ENCODE data around the gene ZBED6.
A peak's percentile ranks its signal among the peaks of the same experiment; 100 is the strongest.
"Not testable (repeated sequence)": the region's sequence is repeated elsewhere in the genome, so short reads cannot be mapped to it uniquely, and the experiment has no call there.

ZBED6 gene

DNA sequence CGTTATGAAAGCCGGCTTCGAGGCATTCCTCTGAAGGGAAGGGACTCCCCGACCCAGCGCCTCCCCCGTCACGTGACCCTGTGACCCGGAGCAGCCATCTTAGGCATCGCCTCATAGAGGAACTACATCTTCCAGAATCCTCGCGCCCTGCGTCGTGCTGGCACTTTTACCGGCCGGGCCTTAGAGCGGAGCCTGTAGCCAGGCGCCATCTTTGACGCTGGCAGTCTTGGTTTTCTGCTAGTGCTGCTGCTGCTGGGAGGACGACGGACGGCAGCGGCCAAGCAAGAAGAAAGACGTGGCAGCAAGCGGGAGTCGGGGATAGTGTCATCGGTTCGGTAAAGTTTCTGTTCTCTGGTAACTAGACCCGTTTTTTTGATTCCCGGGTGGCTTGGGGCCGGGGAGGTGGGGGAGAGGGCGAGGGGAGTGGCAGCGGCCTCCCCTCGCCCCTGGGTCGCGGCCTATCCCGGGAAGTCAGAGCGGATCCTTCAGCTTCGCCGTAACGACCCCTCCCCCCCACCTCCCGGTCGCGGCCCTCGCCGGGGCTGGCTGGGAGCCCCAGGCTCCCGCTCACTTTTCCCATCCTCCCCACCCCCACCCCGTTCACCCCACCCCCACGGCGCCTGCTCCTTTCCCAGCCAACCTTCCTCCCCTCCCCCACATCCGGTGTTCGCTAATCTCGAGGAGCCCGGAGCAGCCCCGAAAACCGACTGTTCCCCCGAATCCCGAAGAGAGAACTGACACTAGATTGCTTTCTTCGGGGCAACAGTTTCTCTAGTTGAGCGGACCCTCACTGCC, at the start of gene ZBED6, which contains the start of gene ZC3H11A:
Gene ZBED6 (plus strand): TSS at position 183 of the 795 bp plus-strand sequence. CDS start 1,900 bp downstream, outside the sequence.
Gene ZC3H11A (plus strand): TSS at position 183 of the 795 bp plus-strand sequence. CDS start 21,448 bp downstream, outside the sequence.
- DNase-seq = peak; percentile 99

DNA sequence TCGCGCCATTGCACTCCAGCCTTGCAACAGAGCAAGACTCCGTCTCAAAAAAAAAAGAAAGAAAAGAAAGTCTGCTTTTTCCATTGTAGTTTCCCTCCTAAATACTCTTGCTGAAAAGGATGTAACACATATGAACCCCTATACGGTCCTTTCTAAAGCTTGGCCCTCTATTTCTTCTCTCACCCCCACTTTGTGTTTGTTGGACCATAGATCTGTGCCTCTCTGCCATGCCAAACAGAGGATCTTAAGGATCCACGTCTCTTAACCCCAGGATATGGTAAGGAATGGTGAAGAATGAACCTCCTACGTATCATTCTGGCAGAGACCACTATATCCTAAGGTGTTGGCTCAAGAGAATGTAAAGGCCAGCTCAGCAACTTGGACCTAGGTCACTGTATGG, 49.1 kb upstream of the ZBED6 start:
- no peak for DNase-seq

DNA sequence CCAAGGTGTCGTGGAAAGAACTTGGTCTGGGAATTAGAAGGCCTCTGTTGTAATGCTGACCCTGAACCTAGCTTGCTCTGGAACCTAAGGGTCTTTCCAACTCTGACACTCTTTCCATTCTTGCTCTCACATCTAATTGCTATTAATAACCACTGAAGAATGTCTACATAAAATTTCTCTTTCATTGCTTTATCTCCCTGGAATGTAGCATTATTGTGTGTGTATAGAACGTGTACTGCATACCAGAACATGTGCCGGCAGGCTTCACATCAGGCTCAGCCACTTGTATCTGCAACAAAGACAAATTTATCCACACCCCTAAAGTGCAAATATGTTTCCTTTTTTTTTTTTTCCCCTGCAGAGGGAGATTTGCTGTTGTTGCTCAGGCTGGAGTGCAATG, 44.4 kb upstream of the ZBED6 start:
- DNase-seq = no peak

- not testable (repeated sequence) for DNase-seq
Measured at GRCh38 chr1:203751618-203752361, 43.6 kb upstream of the ZBED6 start.

GRCh38 chr1:203754455-203754864, 41.0 kb upstream of the ZBED6 start:
- DNase-seq = no peak

DNA sequence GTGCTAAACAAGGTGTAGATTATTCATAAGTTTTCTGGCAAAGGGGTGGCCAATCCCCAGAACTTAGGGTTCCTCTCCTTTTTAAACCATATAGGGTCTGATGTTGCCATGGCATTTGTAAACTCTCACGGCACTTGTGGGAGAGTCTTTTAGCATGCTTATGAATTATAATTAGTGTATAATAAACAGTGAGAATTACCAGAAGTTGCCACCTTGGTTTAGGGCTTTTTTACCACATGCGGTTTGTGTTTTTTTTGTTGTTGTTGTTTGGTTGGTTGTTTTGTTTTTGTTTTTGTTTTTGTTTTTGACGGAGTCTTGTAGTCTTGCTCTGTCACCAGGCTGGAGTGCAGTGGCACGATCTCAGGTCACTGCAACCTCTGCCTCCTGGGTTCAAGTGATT, 39.4 kb upstream of the ZBED6 start:
- DNase-seq = no peak

DNA sequence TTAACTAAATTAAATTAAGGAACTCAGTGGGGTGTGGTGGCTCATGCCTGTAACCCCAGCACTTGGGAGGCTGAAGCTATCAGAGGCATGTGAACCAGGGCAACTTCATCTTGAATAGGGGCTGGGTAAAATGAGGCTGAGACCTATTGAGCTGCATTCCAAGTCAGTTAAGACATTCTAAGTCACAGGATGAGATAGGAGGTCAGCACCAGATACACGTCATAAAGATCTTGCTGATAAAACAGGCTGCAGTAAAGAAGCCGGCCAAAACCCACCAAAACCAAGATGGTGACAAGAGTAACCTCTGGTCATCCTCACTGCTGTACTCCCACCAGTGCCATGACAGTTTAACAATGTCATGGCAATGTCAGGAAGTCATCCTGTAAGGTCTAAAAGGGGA, 36.7 kb upstream of the ZBED6 start:
- not testable (repeated sequence) for DNase-seq

DNA sequence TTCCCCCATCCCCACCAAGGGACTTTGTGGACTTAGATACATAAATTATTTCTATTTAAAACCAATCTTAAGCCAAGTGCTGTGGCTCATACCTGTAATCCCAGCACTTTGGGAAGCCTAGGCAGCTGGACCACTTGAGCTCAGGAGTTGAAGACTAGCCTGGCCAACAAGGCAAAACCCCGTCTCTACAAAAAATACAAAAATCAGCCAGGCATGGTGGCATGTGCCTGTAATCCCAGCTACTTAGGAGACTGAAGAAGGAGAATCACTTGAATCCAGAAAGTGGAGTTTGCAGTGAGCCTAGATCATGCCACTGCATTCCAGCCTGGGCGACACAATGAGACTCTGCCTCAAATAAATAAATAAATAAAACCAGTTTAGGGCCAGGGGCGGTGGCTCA, 34.9 kb upstream of the ZBED6 start:
- DNase-seq = no peak

DNA sequence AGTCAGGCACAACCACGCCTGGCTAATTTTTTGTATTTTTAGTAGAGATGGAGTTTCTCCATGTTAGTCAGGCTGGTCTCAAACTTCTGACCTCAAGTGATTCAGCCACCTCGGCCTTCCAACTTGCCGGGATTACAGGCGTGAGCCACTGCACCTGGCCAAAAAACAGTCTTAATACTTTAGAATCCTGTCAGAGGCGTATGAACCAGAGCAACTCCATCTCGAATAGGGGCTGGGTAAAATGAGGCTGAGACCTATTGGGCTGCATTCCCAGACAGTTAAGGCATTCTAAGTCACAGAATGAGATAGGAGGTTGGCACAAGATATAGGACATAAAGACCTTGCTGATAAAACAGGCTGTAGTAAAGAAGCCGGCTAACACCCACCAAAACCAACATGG, 33.5 kb upstream of the ZBED6 start:
- not testable (repeated sequence) for DNase-seq

GRCh38 chr1:203763505-203763904, 31.9 kb upstream of the ZBED6 start:
- DNase-seq = no peak

GRCh38 chr1:203764105-203765028, 31.1 kb upstream of the ZBED6 start:
- no peak for DNase-seq

DNA sequence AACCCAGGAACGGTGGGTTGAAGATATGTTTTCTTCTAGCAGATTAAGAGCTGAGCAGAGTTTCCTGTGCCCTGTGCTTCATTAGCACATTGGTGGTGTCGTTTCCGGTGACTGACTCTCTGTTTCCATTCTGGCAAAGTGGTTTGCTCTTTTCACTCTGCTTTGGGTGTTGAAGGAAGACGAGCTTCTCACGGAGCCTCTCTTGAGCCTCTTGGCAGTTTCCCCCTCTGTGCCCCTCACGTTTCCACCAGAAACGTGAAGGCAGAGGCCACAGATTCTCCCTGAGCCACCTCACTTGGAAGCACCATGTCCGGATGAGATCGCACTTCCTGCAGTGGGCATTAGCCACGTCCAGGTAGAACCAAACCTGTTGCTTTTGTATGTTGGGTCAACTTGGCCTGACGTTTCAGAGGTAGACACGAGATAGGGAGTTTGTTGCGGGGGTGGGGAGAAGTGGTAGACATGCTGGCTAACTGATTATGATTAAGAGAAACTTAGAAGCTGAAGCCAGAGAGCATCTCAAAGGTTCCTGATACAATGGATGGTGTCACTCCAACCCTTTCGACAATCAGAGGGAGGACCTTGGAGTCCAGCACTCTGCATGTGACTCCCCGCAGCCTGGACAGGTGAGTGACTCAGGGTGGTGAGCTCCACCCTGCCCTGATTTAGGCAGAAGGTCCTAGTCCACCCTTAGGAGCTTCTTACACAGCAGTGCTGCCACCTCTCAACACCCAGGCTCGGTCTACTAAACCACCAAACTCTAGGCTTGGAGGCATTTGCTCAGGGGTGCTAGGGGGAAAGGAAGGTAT, 30.2 kb upstream of the ZBED6 start, which contains the start of gene LAX1:
Gene LAX1 (plus strand): TSS at position 155 of the 809 bp plus-strand sequence. CDS start 383 bp downstream, at position 538.
- DNase-seq = no peak

- DNase-seq = no peak
Measured at GRCh38 chr1:203768256-203768655, 27.2 kb upstream of the ZBED6 start.

- peak; percentile 90 for DNase-seq
Measured at GRCh38 chr1:203769505-203770343, 25.7 kb upstream of the ZBED6 start.

DNA sequence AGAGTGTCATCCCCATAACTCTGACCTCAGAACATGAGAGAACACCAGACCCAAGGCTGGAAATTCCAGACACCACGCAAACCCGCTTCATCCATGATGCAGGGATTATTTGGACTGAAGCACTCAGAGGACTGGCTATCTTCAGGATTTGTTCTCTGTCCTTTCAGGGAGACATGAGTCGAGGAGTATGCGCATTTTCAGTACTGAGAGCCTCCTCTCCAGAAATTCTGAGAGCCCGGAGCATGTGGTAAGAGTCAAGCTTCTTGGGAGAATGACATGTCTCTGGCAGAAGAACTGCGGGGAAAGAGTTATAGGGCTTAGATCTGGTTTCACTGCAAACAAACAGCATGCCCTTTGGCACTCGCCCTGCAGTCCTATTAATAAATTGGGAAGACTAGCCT, 23.5 kb upstream of the ZBED6 start:
- no peak for DNase-seq

DNA sequence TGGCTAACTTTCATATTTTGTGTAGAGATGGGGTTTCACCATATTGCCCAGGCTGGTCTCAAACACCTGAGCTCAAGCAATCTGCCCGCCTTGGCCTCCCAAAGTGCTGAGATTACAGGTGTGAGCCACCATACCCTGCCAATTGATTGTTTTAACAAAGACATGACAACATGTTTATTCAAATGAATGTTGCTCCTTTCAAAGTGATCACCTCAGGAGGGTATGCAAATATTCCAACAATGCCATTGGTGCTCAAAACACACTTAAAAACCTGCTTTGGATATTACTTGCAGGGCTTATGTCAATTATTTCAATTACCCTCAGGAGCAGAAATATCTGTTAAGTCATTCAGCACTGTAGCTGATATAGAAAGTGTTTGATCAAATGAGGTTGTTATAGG, 22.6 kb upstream of the ZBED6 start:
- DNase-seq = peak; percentile 50

DNA sequence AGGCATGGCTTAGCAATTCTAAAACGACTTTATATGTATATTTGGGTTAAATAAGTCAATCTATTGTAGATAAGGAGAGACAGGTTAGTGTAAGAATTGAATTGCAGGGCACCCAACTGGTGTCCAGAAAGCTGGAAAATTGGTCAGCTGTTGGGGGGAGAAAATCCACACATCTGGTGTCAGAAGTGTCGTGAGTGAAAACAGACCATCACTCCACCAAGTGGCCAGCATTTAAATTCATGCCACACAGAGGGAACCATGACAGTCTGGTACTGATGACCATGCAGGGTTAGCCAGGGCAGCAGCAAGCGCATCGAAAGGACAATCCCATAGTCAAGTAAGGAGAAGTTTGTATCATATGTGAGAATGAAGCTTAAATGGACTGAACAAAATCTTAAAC, 18.8 kb upstream of the ZBED6 start:
- peak; percentile 38 for DNase-seq

DNA sequence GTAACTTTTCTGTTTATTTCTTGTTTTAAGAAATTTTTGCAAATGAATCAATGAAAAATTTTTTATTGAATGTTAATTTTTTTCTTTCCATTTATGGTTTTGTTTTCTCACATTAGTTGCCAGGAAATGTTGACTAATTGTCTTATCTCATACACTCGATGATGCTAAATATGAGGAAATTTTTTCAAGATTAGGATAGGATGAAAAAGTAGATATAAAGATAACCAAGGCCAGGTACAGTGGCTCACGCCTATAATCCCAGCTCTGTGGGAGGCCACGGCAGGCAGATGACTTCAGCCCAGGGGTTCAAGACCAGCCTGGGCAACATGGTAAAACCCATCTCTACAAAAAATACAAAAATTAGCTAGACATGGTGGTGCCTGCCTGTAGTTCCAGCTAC, 17.8 kb upstream of the ZBED6 start:
- no peak for DNase-seq

DNA sequence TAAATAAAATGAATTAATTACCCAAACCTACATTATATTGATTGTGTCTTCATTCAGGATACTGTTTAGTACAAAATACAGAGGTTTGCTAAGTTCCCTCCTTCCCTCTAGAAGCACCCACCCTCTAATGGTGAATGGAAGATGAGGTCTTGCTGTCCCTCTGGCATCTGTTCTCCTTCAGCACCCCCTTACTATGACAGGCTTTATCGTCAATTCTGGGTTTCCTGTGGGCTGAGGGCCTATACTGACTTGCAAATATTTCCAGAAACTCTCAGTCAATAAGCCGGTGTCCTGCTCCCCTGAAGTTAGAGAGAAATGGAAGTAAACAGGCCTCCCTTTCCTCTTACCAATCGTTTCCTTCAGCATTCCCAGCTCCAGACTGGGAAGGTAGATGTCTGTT, 17.3 kb upstream of the ZBED6 start:
- no peak for DNase-seq

GRCh38 chr1:203778789-203779188, 16.6 kb upstream of the ZBED6 start:
- DNase-seq = no peak

DNA sequence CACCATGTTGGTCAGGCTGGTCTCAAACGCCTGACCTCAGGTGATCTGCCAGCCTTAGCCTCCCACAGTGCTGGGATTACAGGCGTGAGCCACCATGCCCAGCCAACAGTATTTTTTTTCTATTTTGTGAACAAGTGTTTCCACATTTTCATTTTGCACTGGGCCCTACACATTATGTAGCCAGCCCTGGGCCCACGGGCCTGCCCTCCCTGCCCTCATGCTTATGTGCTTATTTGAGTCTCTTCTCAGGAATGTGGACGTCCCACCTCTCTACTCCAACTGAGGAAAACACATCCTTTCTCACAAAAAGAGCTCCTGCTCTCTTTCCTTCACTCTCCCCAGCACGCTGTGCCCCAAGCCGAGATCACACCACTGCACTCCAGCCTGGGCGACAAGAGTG, 13.5 kb upstream of the ZBED6 start:
- no peak for DNase-seq
